K562 (cell line): ENCODE results near the gene TRPC4. TPM values are rescaled to one million over a fixed set of nuclear protein-coding genes. Genes with fewer than 3 reads are reported as not detected.

Source experiments
- ATAC-seq: fragments of 200-7000 bp; cut with Tn5 transposase; 3 replicates; pipeline ENCODE4 v1.9.1; 2020; ENCODE audit warnings: moderate library complexity
- BruUV-seq: library from RNA; stranded (reverse); fragments of 400-500 nt; replicated peaks from 2 replicates; lab custom pipeline; 2021; lab: Mats Ljungman, UMichigan
- CTCF ChIA-PET: fragments of 300-600 bp; formaldehyde crosslinking; extraction: SDS; loops from one replicate; lab custom pipeline; 2021; ENCODE audit warnings: low intra/inter-chr PET ratio; lab: Yijun Ruan, JAX
- POLR2A ChIA-PET: fragments of 300-600, 350-650 bp; sonication (Branson Sonifier 250); formaldehyde crosslinking; extraction: SDS; loops from one replicate; lab custom pipeline; 2021; ENCODE audit warnings: antibody characterized with exemption, inconsistent platforms; lab: Yijun Ruan, JAX
- DNase-seq, 4 experiments: peaks; one replicate each; pipeline versions ENCODE4 v3.0.0 to v3.0.0-alpha.2; 2011 to 2018; ENCODE audit warnings: low spot score in 3 of 4, mixed read lengths in 3 of 4; ENCODE audit errors: extremely low read depth in 1 of 4
- FAIRE-seq: peaks from 2 replicates; lab custom pipeline; 2011; peaks lifted over from hg19 to GRCh38; lab: Jason Lieb, UNC
- H2AFZ ChIP-seq: 2 replicates; pipeline ENCODE4 v1.6.0; 2011; ENCODE audit warnings: low read depth, low read length, control low read depth, inconsistent platforms
- H3K27ac ChIP-seq: fragments of 200-600 bp; 3 replicates; pipeline ENCODE4 v1.8.0; 2011; ENCODE audit warnings: low read depth, mild to moderate bottlenecking, control low read depth, inconsistent platforms, low read length, moderate library complexity, mixed read lengths; ENCODE audit errors: extremely low read depth
- H3K27me3 ChIP-seq, 2 experiments: fragments of 300-600 bp in 1 of 2; 2 replicates in 1 of 2; 3 replicates in 1 of 2; pipeline versions ENCODE4 v1.6.0 to v1.8.0; 2011; ENCODE audit warnings: inconsistent platforms in 2 of 2, low read length in 2 of 2, mild to moderate bottlenecking in 1 of 2, mixed read lengths in 1 of 2, moderate library complexity in 1 of 2; ENCODE audit not compliant: control insufficient read depth in 2 of 2, insufficient read depth in 2 of 2
- H3K36me3 ChIP-seq: fragments of 300-600 bp; 3 replicates; pipeline ENCODE4 v1.8.0; 2011; ENCODE audit warnings: mild to moderate bottlenecking, low read length, inconsistent platforms; ENCODE audit not compliant: control insufficient read depth, insufficient read depth
- H3K4me1 ChIP-seq, 2 experiments: fragments of 200-600 bp in 1 of 2; replicated peaks in 1 of 2; 2 replicates in 1 of 2; 3 replicates in 1 of 2; pipeline versions ENCODE4 v1.5.1 to v1.8.0; 2011; ENCODE audit warnings: inconsistent platforms in 2 of 2, low read length in 2 of 2, mild to moderate bottlenecking in 1 of 2, mixed read lengths in 1 of 2, moderate library complexity in 1 of 2; ENCODE audit not compliant: control insufficient read depth in 2 of 2, insufficient read depth in 2 of 2
- H3K4me2 ChIP-seq: 2 replicates; pipeline ENCODE4 v1.6.1; 2011; ENCODE audit warnings: low read length, control low read depth, inconsistent platforms, mixed read lengths; ENCODE audit not compliant: insufficient read depth
- H3K4me3 ChIP-seq: fragments of 200-600 bp; sonication (generic), shearing (Covaris generic); 2 replicates; pipeline ENCODE4 v1.5.1; 2016; ENCODE audit warnings: control low read depth, inconsistent platforms
- H3K79me2 ChIP-seq: fragments of 200-600 bp; 3 replicates; pipeline ENCODE4 v1.8.0; 2011; ENCODE audit warnings: low read length, inconsistent platforms; ENCODE audit not compliant: control insufficient read depth, insufficient read depth
- H3K9ac ChIP-seq, 2 experiments: 2 replicates each; pipeline versions ENCODE4 v1.6.0 to v1.6.1; 2011; ENCODE audit warnings: low read depth in 2 of 2, low read length in 2 of 2, control low read depth in 1 of 2, inconsistent platforms in 1 of 2, mild to moderate bottlenecking in 1 of 2, mixed read lengths in 1 of 2; ENCODE audit not compliant: insufficient read depth in 1 of 2
- H3K9me1 ChIP-seq: one replicate; pipeline ENCODE4 v1.6.0; 2011; ENCODE audit warnings: inconsistent platforms, mild to moderate bottlenecking, low read length, moderate library complexity; ENCODE audit not compliant: control insufficient read depth, insufficient read depth
- H3K9me3 ChIP-seq: replicated peaks from 2 replicates; pipeline ENCODE4 v1.5.1; 2011; ENCODE audit warnings: low read depth, low read length, inconsistent platforms; ENCODE audit not compliant: control insufficient read depth, insufficient read depth
- H4K20me1 ChIP-seq: replicated peaks from 2 replicates; pipeline ENCODE4 v1.6.1; 2011; ENCODE audit warnings: low read length, inconsistent platforms, mixed read lengths; ENCODE audit not compliant: control insufficient read depth, insufficient read depth
- HMGN3 ChIP-seq: IDR thresholded peaks from 2 replicates; pipeline ENCODE4 v1.6.1; 2011; ENCODE audit warnings: borderline replicate concordance, low read depth, mild to moderate bottlenecking, mixed read lengths, low read length; ENCODE audit not compliant: insufficient read length; ENCODE audit errors: extremely low read depth
- KAT2B ChIP-seq: IDR thresholded peaks from one replicate; pipeline ENCODE4 v1.6.1; 2012; ENCODE audit warnings: low read depth, mild to moderate bottlenecking, control low read depth, inconsistent platforms, low read length, moderate library complexity
- SP1 ChIP-seq: sonication (generic); formaldehyde crosslinking; IDR thresholded peaks from 2 replicates; pipeline ENCODE4 v1.8.1; 2022; ENCODE audit warnings: mild to moderate bottlenecking, missing genetic modification reagents
- SRSF7 ChIP-seq: fragments of 200-400 bp; formaldehyde crosslinking; optimal IDR thresholded peaks from 2 replicates; pipeline ENCODE3; 2017; ENCODE audit warnings: mild to moderate bottlenecking, low read depth, low read length
- WGBS: fragments of 100-300 bp; shearing (Covaris generic); methylation state at CpG from one replicate; pipeline ENCODE4 v1.1.6; 2016; ENCODE audit warnings: low coverage, mixed read lengths; ENCODE audit not compliant: insufficient coverage; ENCODE audit errors: missing lambda C conversion rate; 5-methylcytosine and 5-hydroxymethylcytosine counted together
- in situ Hi-C: fragments of 300-500 bp; cut with MboI; formaldehyde crosslinking; loops from 4 replicates; pipeline ENCODE4 v1.15.0; 2018; ENCODE audit warnings: inconsistent platforms, mixed read lengths
- intact Hi-C: fragments of 100-400 bp; cut with micrococcal nuclease; formaldehyde crosslinking; loops from 2 replicates; pipeline ENCODE4 v1.14.2; 2022
- polyA plus RNA-seq, 8 experiments: library from polyadenylated mRNA; depleted of rRNA in 4 of 8; stranded (reverse) in 5 of 8; unstranded in 3 of 8; fragments of >200 nt; fragmentation: Nextera tagmentation in 2 of 8; fragmentation: Illumina TruSeq in 1 of 8; extraction: Ambion mirVana in 2 of 8; extraction: Trizol in 1 of 8; gene quantifications; 2 replicates each; pipeline versions ENCODE4 v1.2.1 to v1.2.3, GENCODE V29; 2011 to 2014; ENCODE audit warnings: inconsistent platforms in 1 of 8, missing spikeins in 1 of 8
- total RNA-seq, 7 experiments: library from RNA; depleted of rRNA in 6 of 7; stranded (reverse); fragments of >200 nt in 6 of 7; fragmentation: Illumina TruSeq in 2 of 7; extraction: Trizol in 2 of 7; gene quantifications; 2 replicates each; pipeline versions ENCODE4 v1.2.1 to v1.2.3, GENCODE V29; 2011 to 2021; ENCODE audit warnings: low replicate concordance in 1 of 7
- TF ChIP-seq, protein P1 (sequence below), 2 experiments: IDR thresholded peaks; 2 replicates each; pipeline ENCODE4 v1.6.1; 2011; ENCODE audit warnings: borderline replicate concordance in 1 of 2, control low read depth in 1 of 2, low read depth in 1 of 2, low read length in 1 of 2, mild to moderate bottlenecking in 1 of 2, mixed read lengths in 1 of 2, moderate library complexity in 1 of 2; ENCODE audit not compliant: insufficient read depth in 1 of 2, insufficient read length in 1 of 2, poor library complexity in 1 of 2, severe bottlenecking in 1 of 2; ENCODE audit errors: extremely low read depth in 1 of 2

The TRPC4 gene
- total and polyA plus RNA-seq, 9 of the 15 experiments (the other 6 are each of a cell fraction or from before 2014, with no cell fraction given): 0.03 to 0.04 TPM; not detected in 7

DNA sequence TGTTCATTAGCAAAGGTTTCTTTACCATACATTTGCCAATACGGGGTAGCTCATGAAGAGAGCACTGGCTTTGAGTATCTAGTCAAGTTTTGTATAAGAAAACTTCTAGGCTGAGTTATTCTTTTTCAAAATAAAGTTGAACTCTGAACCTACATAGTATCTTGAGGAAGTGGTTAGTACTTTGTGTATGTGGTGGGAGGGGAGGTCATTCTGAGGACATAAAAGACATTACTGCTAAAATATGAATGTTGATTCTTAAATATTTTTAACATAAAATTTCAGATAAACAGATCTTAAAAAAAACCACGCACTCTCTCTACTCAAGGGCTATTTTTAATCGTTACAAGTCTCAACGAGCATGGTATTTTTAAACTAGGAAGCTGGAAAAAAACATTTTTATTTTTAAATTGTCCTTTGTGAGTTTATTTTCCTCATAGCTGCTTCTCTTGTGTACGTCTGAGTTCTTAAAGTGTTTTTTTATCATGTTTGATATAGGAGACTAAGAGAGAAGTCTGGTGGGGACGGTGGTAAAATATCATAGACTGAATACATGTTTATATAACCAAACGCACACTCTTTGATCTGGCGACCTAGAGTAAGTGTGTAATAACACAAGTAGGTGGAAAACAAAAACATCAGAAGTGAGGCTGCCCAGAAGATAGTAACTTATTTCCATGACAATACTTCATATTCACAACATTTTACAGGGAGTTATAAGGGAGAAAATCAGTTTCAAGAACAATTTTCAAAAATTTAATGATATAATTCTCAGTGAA is 153.0 kb downstream of the TRPC4 start:
- Histone ChIP-seq H3K79me2 (no peaks in the 10 kb centered on the region), H3K27me3 (no peaks in the 10 kb centered on the region), H4K20me1 (no peaks in the 10 kb centered on the region), H3K9me1 (no peaks in the 10 kb centered on the region), H3K36me3 (no peaks in the 10 kb centered on the region), H3K27ac (no peak overlapping the region; the same call in 2 of the 3 replicates), H3K4me1 (no peaks in the 10 kb centered on the region), H3K4me2 (no peak overlapping the region), H3K9ac (no peak overlapping the region), H2AFZ (no peak overlapping the region), H3K9me3 (no peaks in the 10 kb centered on the region), H3K4me3 (no peak overlapping the region)
- no peak for DNase-seq
- TF ChIP-seq SRSF7: no peak
- TF ChIP-seq HMGN3: no peak
- TF ChIP-seq, protein P1, sequence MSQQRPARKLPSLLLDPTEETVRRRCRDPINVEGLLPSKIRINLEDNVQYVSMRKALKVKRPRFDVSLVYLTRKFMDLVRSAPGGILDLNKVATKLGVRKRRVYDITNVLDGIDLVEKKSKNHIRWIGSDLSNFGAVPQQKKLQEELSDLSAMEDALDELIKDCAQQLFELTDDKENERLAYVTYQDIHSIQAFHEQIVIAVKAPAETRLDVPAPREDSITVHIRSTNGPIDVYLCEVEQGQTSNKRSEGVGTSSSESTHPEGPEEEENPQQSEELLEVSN (IDR thresholded peaks at IDR 0.05; ENCODE audit: borderline replicate concordance in 1 of 2, extremely low read depth in 1 of 2, insufficient read depth in 1 of 2, insufficient read length in 1 of 2, low read depth in 1 of 2, low read length in 1 of 2, poor library complexity in 1 of 2, severe bottlenecking in 1 of 2): no peak
- no peak for TF ChIP-seq SP1 (CRISPR knock-in tag)
- TF ChIP-seq KAT2B: no peak
- in situ Hi-C loops (no loop called here), intact Hi-C loops (no loop called here)
- no TSS peak for BruUV-seq
- ATAC-seq: no peak
- CTCF ChIA-PET: interaction anchor here (0.7 kb wide), 1 partner anchor 510 kb away, joined by 4 read pairs; no protein-coding TSS in a partner anchor
- POLR2A ChIA-PET: no interaction called here
- WGBS: 2% methylated on average over 8 of the region's 8 CpGs
- FAIRE-seq: no peak
